ENCODE measurements around the gene AGAP1. TPM values are rescaled to one million over a fixed set of nuclear protein-coding genes. Genes with fewer than 3 reads are reported as not detected.
A peak's percentile ranks its signal among the peaks of the same experiment; 100 is the strongest.

The AGAP1 gene
- total RNA-seq (2014; rRNA removed; shearing (Covaris generic)) (not detected in 2 replicates), total RNA-seq (2022) (not detected in 2 replicates), Bru-seq, nascent RNA (percentile 9 among the genes with signal in this experiment), BruChase-seq, experiment 1, labeled RNA remaining after a 6-hour chase (percentile 5 among the genes with signal in this experiment), BruChase-seq, experiment 2, labeled RNA remaining after a 2-hour chase (percentile 11 among the genes with signal in this experiment)
- long read RNA-seq, result 0 reads

- Histone ChIP-seq H3K27ac (ENCODE audit: low read depth, low read length, poor library complexity, severe bottlenecking) (no peak within 1 kb of the TSS), H3K4me3 (ENCODE audit: low read depth, low read length, poor library complexity, severe bottlenecking) (no peak within 1 kb of the TSS), H3K36me3 (ENCODE audit: insufficient read depth, low read length) (no peaks in the 10 kb centered on the region), H3K4me1 (ENCODE audit: insufficient read depth, low read length, poor library complexity, severe bottlenecking) (no peaks in the 10 kb centered on the region), H2AFZ (ENCODE audit: low read length) (no peak within 1 kb of the TSS), H3K9me3 (ENCODE audit: low read length) (no peaks in the 10 kb centered on the region), H3K9me2 (ENCODE audit: insufficient read depth, low read length) (no peaks in the 10 kb centered on the region), H4K20me1 (ENCODE audit: insufficient read depth, low read length) (no peaks in the 10 kb centered on the region), H3K4me2 (ENCODE audit: low read length) (no peak within 1 kb of the TSS), H3K79me2 (ENCODE audit: insufficient read depth, low read depth, low read length) (no peaks in the 10 kb centered on the region)
- ChIA-PET POLR2A (no interaction called here), CTCF (ENCODE audit: unreplicated experiment) (no interaction called here)
- TF ChIP-seq CTCF (conservative IDR thresholded peaks at IDR 0.05; ENCODE audit: low read length) (no peak), EZH2phosphoT487 (IDR thresholded peaks at IDR 0.05; ENCODE audit: borderline replicate concordance, low read depth, low read length) (no peak)
- no peak for DNase-seq (ENCODE audit: low spot score)
- intact Hi-C loops (cut with micrococcal nuclease; ENCODE audit: unreplicated experiment), result no loop called here
- BruUV-seq (replicated peaks), result no TSS peak
Measured at GRCh38 chr2:235493775-235494715, at the start of gene AGAP1. Gene AGAP1 (plus strand): TSS chr2:235494043.

GRCh38 chr2:235444101-235444597, 49.7 kb upstream of the AGAP1 start:
- Histone ChIP-seq H4K20me1 (ENCODE audit: insufficient read depth, low read length) (no peaks in the 10 kb centered on the region), H3K4me1 (ENCODE audit: insufficient read depth, low read length, poor library complexity, severe bottlenecking) (no peaks in the 10 kb centered on the region), H3K4me3 (ENCODE audit: low read depth, low read length, poor library complexity, severe bottlenecking) (no peak overlapping the region), H3K27ac (ENCODE audit: low read depth, low read length, poor library complexity, severe bottlenecking) (no peak overlapping the region), H3K36me3 (ENCODE audit: insufficient read depth, low read length) (no peaks in the 10 kb centered on the region), H3K9me2 (ENCODE audit: insufficient read depth, low read length) (no peaks in the 10 kb centered on the region), H2AFZ (ENCODE audit: low read length) (no peak overlapping the region), H3K79me2 (ENCODE audit: insufficient read depth, low read depth, low read length) (no peaks in the 10 kb centered on the region), H3K9me3 (ENCODE audit: low read length) (no peaks in the 10 kb centered on the region), H3K4me2 (ENCODE audit: low read length) (no peak overlapping the region)
- no peak for DNase-seq (ENCODE audit: low spot score)
- intact Hi-C loops (cut with micrococcal nuclease; ENCODE audit: unreplicated experiment), result no loop called here
- POLR2A ChIA-PET, result no interaction called here
- TF ChIP-seq EZH2phosphoT487 (IDR thresholded peaks at IDR 0.05; ENCODE audit: borderline replicate concordance, low read depth, low read length) (no peak), CTCF (conservative IDR thresholded peaks at IDR 0.05; ENCODE audit: low read length) (no peak)
- BruUV-seq (replicated peaks), result no TSS peak
- CTCF ChIA-PET (ENCODE audit: unreplicated experiment), result no interaction called here

Data from OCI-LY7 (cell line).